ENCODE data around the gene MRO.
"Not testable (repeated sequence)": the region's sequence is repeated elsewhere in the genome, so short reads cannot be mapped to it uniquely, and the experiment has no call there.

Gene MRO

DNA sequence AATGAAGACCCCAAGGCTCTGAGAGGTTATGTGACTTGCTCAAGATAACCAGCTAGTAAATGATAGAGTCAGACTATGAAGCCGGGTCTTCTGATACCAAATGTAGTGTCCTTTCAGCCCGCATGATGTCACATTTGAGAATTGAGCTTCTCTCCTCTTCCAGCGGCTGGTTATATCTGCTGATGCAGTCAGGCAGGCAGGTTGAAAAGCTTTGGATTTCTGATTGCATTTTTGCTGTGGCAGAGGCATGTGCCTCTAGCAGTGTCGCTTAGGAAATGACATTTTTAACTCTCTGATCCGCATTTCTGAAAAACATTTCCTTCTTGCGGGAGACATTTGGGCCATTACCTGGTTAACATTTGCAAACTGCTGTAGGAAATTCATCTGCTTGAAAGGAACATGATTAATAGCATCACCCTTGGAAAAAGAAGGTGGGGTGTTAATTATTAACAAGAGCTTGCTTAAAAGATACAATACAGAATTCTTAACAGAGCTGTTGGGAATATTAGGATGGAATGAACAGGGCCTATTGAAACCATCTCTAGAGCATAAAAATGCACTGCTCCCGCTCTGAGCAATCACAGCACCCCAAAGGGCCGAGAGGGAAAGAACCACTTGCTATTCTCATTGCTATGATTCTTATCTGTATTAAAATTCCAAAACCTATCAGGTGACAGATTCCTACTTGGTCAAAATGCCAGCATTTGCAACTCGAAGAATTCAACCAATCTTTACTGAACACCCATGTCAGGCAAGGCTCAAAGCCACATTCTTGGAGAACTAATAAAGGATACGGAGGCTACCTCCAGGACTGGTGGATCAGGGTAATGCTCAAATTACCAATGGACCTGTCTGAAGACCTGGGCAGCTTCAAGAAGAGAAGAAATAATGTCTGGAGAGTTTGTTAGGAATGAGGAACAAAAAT, 25.9 kb downstream of the MRO start:
- DNase-seq (ENCODE audit: low read depth in 2 of 3, low spot score in 2 of 3): no peak

DNA sequence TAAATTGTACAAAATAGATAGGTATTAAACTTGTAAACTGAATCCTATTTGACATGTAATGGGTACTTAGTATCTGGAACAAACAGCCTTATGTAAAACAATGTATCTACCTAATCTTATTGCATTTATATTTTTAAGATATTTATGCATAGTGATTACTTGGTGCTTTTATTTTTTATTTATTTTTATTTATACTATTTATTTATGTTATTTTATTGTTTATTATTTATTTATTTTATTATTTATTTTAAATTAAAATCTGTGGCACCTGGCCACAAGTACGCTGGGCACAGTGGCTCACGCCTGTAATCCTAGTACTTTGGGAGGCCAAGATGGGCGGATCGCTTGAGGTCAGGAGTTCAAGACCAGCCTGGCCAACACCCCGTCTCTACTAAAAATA, 26.9 kb downstream of the MRO start:
- DNase-seq (ENCODE audit: low read depth in 2 of 3, low spot score in 2 of 3): no peak

DNA sequence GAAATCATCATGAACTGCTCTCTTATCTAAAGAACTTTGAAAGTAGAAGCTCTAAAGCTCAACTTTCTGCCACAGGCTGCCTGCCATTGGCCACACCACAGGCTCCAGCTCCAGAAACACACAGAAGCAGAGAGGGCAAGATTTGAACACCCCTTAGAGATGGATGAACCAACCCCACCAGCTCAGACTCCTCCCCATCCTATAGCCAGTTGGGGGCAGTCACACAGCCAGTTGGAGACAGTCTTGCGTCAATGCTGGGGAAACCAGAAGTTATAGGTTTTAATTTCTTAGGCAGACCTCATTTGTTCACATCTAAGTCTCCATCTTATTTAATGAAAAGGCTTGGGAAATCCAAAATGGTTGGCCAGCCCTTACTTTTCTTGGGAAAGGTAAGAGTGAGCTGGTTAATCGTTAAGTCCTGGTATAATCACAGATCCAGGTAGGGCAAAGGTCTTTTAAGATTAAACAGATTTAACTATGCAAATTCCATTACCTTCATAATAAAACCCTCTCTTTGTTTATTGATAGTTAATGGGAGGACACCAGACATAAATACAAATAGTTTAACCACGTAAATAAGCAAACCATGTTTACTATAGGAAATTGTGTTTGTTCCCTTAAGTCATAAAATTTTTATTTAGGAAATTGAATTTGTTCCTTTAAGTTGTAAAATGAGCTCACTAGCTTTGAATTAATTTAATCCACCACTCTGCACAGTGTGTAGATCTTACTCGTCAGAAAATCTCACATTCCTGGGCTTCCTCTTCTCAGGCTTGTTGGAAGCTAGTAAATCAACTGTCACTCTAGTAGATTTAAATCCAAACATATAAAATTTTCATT, 28.0 kb downstream of the MRO start:
- DNase-seq (ENCODE audit: low read depth in 2 of 3, low spot score in 2 of 3): no peak

DNA sequence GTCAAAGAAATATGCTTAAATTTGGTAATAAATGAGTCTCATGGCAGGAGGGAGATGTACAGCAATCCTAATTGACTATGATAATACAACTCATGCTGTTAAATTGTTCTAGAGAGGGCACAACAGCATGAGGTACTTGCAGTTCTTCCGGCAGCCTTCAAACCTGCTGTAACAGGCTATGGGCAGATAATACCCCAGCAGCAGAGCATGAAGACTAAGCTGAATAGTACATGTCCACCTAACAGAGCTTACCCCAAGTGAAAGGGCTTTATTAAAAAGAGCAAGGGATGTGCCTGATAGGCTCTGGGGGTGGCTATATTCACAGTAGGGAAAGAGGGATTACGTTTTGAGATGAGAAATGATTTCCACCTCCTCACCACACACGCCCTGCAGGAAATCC, 28.9 kb downstream of the MRO start:
- DNase-seq (ENCODE audit: low read depth in 2 of 3, low spot score in 2 of 3): no peak

DNA sequence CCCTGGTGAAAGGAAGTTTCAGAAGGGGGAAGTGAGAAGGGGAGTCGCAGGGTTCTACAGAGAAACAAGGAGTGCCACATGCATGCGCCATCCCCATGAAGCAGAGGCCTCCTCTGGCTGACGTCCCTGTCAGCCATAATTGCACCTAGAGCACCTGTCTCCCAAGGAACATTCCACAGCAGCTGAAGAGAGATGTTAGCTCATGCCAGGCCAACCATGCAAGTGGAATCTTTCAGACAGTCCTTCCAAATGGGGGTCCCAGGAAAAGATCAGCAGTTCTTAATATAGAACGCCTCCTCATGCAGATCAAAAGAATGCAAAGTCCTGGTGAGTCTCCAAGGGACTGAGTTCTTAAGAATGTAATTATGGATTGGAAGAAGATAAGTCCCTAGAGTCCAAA, 29.6 kb downstream of the MRO start:
- no peak for DNase-seq (ENCODE audit: low read depth in 2 of 3, low spot score in 2 of 3)

DNA sequence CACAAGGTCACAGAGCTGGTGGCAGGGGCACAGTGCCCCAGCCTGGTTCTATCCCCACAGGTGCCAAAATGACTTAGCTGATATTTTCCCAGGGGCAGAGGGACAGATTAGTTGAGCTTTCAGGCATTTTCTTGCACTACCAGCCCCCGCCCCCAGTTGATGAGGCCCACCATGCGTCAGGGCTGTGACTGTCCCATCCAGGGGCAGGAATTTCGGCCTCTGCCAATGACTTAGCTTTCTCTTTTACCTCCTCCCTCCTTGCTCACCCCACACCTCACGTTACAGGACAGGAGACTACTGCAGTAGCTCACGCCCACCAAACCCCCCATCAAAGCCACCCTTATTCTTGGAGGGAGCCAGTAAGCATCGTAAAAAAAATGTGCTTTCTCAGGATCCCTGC, 31.5 kb downstream of the MRO start:
- DNase-seq (ENCODE audit: low read depth in 2 of 3, low spot score in 2 of 3): no peak

DNA sequence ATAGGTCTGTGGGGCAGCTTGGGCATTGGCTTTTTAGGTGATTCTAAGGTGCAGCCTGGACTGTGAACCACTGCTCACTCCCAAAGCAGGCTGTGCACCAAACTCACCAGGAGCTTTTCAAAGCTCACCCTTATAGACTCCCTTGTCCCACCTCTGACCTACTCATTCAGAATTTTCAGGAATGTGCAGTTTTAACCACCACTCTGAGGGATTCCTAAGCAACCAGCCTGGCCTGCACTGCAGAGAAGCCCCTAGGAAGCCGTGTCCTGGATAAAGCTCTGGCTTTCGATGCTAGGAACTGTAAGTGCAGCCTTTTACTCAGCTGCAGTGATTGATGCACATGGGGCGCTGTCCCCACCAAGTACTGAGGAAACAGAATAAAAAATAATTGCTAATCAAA, 33.0 kb downstream of the MRO start:
- DNase-seq (ENCODE audit: low read depth in 2 of 3, low spot score in 2 of 3): no peak

DNA sequence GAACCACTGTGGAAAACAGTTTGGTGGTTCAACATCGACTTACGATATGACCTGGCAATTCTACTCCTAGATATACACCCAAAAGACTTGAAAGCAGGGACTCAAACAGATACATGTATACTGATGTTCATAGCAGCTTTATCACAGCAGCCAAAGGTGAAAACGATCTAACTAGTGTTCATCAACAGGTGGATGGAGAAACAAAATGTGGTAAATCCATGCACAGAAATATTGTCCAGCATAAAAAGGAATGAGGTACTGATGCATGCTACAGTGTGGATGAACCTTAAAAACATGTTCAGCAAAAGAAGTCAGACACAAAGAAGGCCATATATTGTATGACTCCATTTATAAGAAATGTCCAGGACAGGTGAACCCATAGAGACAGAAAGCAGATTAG, 36.3 kb downstream of the MRO start:
- DNase-seq (ENCODE audit: low read depth in 2 of 3, low spot score in 2 of 3): no peak

DNA sequence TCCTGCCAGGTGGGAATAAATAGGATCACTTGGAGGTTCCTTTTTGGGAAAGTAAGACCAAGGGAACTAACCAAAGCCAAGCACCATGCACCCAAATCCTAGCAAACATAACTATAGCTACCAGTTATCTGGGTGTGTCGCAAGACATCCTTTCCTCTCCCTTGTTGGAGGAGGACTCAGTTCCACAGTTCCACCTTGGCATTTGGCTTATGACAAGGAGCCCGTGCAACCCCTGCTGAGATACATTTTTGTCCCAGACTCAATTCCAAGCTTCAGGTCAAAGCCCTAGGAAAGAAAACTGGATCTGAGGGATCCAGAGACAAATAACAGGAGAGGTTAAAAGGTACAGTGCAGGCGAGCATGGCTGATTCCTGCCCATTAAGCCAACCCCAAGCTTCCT, 40.8 kb downstream of the MRO start:
- DNase-seq (ENCODE audit: low read depth in 2 of 3, low spot score in 2 of 3): not testable (repeated sequence)

DNA sequence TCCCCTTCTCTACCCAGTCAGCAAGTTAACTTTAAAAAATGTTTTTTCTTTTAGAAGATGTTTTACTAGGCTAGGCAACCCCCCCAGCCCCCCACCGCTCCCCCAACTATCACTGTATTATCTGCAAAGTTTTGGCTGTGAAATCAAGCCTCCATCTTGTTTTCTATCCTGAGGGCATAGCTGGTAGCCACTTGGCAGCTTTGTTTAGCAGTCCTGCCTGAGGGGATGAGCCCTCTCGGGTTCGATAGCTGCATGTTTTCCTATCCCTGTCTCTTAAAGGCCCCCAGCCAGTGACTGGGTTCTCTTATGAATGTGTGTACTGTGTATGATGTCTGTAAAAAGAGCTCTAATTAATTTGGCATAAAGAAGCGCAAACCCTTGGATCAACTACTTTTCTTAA, 43.4 kb downstream of the MRO start:
- no peak for DNase-seq (ENCODE audit: low read depth in 2 of 3, low spot score in 2 of 3)

DNA sequence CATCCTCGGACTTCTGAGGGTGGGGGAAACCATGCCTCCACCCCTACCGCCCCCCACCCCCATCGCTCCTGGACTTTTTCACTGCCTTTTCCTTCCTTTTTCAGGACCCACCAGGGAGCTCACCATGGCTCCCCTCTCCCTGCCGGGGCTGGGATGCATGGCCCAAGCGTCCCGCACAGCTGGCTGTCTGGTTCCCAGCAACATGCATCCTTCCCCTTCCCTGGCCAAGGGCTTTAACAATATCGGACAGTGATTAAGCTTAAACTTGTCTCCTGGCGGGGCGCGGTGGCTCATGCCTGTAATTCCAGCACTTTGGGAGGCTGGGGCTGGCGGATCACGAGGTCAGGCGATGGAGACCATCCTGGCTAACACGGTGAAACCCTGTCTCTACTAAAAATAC, 44.1 kb downstream of the MRO start:
- no peak for DNase-seq (ENCODE audit: low read depth in 2 of 3, low spot score in 2 of 3)

DNA sequence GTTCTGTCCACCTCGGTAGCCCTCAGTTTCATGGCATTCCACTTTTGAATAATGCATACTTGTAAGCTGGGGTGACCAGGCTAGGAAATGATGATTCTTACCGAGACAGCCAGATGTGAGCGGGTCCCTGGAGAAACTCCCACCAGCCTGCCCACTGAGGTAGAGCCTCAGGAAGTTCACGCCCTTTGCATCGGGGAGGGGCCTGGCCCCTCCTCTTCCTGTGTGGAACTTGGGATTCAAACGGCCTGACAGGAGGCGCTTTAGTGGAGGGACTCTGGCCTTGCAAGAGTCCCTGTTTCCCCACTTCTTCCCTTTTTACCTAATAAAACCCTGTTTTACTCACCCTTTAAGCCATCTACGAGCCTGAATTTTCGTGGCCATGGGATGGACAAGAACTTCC, 44.6 kb downstream of the MRO start:
- DNase-seq (ENCODE audit: low read depth in 2 of 3, low spot score in 2 of 3): no peak

DNA sequence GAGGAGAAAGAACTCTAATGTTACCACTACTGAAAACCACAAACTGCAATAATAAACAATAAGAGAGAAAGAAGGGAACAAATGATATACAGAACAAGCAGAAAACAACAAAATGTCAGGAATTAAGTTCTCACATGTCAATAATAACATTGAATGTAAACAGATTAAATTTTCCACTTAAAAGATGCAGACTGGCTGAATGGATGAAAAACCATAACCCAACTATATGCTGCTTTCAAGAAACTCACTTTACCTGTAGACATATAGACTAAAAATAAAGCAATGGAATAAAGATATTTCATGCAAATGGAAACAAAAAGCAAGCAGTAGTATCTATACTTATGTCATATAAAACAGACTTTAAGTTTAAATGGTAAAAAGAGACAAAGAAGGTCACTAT, 50.4 kb downstream of the MRO start:
- no peak for DNase-seq (ENCODE audit: low read depth in 2 of 3, low spot score in 2 of 3)

DNA sequence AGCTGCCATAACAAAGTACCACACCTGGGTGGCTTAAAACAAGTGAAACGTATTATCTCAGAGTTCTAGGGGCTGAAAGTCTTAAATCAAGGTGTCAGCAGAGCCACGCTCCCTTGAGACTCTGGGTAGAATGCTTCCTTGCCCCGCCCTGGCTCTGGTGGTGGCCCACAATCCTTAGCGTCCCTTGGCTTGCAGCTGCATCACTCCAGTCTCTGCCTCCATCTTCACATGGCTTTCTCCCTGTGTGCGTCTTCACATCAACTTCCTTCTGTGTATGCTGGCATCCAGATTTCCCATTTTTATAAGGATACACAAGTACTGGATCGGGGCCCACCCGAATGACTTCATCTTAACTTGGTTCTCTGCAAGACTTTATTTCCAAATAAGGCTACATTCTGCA, 62.5 kb downstream of the MRO start:
- no peak for DNase-seq (ENCODE audit: low read depth in 2 of 3, low spot score in 2 of 3)

DNA sequence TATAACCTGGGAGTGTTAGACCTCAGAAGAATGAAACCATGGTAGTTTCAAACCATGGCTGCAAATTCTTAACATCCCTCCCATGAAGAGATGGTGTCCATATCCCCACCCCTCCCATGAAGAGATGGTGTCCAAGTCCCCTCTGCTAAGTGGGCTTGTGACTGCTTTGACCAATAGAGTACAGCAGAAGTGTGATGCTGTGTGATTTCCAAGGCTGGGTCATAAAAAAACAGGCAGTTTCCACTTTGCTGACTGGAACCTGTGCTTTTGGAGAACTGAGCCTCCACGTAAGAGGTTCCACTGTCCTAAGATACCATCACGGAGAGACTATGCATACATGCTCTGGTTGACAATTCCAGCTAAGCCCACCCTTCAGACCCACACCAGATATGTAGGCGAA, 65.5 kb downstream of the MRO start:
- no peak for DNase-seq (ENCODE audit: low read depth in 2 of 3, low spot score in 2 of 3)

DNA sequence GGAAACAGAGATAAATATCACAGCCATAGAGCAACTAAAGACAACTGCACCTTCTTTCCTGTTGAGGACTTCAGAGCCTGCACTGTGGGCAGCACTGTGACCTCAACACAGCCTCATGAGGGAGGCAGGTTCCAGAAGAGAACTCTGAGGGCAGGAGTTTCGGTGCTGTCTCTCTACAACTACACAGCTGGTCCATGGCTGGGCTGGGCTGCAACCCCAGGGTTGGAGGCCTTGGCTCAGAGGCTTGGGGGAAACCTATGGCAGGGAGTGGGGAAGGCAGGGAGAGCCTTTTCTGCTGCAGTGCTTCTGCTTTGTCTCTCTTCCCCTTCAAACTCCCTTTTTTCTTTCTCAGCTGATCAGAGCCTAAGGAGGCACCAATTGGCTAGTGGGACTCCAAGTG, 66.5 kb downstream of the MRO start:
- DNase-seq (ENCODE audit: low read depth in 2 of 3, low spot score in 2 of 3): no peak

DNA sequence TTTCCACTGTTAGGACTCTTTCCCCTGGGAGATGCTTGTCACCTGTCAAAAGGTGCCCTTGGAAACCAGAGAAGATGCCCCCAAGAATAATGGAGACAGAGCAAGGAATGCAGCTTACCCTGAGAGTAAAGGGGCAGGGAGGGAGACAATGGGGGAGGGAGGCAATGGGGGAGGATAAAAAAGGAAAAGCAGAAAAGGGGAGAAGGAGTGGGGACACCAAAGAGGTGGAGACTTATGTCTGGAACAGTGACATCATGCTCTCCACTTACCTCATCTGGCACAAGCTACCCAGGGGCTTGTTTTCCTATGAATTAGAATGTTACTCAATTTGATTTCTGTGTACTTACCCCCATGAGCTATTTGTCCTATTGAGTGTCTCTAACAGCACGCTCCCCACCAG, 67.9 kb downstream of the MRO start:
- no peak for DNase-seq (ENCODE audit: low read depth in 2 of 3, low spot score in 2 of 3)

DNA sequence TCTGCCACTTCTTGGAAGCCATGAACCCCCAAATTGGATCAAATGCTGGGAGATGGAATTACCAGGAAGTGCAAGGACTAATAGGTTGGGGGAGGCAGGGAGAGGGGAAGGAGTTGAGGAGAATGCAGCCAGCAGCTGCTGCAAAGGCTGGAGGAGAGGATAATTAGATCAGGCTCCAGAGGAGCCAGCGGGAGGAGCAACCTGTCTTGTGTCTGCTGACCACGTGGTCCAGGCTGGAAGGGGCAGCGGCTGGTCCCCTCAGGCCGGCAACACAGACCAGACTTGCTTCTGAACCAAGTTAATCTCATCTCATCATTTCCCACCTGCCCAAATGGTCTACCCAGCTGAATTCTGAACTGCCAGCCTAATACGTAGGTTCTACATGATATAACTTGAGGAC, 68.3 kb downstream of the MRO start:
- no peak for DNase-seq (ENCODE audit: low read depth in 2 of 3, low spot score in 2 of 3)

DNA sequence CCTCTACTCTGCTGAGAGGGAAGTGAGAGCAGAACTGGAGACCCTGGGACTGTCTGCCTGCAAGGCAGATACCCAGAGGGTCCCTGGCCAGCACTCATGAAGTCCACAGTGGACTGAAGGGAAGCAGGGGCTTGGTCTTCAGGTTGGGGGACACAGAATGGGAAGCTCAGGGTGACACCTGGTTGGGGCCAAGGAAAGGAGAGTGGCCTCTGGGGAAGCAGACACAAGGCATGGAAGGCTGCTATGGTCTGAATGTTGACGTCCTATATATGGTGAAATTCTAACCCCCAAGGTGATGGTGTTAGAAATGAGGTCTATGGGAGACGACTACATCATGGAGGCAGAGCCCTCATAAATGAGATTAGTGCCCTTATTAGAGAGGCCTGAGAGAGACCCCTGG, 69.3 kb downstream of the MRO start:
- no peak for DNase-seq (ENCODE audit: low read depth in 2 of 3, low spot score in 2 of 3)

DNA sequence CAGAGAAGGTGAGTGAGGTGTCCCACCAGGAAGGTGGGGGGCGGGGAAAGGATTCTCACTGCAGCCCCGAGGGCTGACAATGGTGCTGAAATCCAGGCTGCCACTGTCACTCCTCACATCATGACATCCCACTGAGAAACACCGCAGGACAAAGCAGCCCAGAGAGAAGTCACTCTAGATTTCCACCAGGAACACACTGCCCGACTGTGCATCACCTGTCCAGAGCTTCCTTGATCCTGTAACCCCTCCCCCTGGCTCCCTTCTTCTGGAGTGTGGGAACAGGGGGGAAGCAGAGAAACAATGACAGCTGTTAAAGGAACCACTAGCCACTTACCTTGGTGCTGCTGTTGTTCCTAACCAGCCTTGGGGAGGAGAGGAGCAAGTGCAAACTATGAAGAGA, 69.9 kb downstream of the MRO start:
- DNase-seq (ENCODE audit: low read depth in 2 of 3, low spot score in 2 of 3): no peak

DNA sequence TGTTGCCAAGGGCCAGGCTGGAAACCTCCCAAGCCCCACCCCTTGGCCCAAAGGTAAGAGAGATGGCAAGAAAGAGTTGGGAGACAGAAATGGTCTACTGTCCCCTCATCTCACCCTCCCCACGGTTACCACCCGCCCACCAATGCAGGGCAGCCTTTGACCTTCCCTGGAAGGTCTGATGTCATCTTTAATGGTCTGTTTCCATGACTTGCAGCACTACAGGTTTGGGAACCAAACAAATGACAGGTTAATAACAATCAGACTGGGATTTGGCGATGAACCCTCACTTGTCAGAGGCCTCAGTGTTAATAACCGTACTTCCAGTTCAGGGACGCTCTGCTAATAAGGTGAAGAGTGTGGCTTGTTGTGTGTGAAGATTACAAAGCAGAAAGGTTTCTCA, 70.4 kb downstream of the MRO start:
- no peak for DNase-seq (ENCODE audit: low read depth in 2 of 3, low spot score in 2 of 3)

Data from activated CD8-positive, alpha-beta memory T cell treated with anti-CD3 and anti-CD28 coated beads for 48 hours (primary cell).